Measurements from ENCODE around the gene CARD19.

CARD19 gene

DNA sequence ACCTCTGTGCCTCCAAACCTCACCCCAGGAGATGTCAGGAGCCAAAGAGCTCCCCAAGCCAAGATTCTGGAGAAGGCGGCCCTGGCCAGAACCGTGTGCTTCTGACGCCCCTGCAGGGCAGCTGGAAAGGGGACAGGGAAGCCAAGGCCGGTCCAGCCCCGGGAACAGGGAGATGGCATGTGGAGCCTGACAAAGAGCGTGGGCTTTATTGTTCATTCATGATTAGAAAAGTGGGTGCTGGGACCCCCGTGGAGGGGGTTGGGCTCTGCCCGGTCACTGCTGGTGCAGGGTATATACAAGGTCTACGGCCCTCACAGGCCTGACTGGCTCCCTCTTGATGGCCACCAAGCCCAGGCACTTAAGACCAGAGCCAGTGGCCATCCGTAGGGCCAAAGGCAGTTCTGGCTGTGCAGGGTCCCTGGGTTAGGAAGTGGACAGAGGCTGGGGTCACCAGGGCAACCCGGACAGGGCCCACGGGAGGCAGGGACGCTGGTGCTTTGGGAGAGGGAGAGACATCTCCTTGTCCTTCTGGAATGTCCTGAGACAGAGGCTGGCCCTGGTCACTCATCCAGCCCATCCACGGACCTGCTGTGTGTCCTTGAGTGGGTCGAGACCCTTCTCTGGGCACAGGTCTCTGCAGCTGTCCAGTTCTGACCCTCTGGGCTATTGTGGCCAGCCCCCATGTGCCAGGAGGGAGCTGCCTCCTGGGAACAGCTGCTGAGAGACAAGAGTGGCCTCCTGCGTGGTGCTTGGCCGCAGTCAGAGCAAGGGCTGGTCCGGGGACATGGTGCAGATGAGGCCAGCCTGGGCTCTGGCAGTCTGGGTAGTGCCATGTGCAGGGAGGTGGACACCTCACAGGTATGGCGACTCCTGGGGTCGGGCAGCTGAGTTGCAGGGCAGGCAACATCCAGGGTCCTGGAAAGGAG lies 25.6 kb downstream of the CARD19 start:
- DNase-seq (ENCODE audit: low spot score): no peak

DNA sequence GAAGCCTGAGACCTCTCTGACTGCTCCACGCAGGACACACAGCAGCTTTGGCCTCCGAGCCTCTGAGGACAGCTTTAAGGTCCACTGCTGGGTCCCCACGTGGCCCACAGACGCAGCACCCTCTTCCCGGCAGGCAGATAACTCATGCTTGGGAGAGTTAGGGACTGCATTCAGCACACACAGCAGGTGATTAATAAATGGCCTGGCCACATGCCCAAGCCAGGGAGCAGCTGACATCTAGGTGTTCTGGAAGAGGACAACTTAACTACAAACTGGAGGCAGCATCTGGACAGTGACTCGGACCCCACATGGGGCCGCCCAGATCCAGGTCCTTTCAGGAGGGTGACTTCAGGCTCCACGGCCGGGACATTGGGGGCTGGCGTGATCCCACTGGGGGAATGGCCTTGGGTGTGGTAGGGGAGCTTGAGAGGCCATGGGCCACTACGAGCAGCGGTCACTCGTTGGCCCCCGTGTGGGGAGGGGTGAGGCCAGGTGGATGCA lies 26.8 kb downstream of the CARD19 start:
- DNase-seq (ENCODE audit: low spot score): no peak

DNA sequence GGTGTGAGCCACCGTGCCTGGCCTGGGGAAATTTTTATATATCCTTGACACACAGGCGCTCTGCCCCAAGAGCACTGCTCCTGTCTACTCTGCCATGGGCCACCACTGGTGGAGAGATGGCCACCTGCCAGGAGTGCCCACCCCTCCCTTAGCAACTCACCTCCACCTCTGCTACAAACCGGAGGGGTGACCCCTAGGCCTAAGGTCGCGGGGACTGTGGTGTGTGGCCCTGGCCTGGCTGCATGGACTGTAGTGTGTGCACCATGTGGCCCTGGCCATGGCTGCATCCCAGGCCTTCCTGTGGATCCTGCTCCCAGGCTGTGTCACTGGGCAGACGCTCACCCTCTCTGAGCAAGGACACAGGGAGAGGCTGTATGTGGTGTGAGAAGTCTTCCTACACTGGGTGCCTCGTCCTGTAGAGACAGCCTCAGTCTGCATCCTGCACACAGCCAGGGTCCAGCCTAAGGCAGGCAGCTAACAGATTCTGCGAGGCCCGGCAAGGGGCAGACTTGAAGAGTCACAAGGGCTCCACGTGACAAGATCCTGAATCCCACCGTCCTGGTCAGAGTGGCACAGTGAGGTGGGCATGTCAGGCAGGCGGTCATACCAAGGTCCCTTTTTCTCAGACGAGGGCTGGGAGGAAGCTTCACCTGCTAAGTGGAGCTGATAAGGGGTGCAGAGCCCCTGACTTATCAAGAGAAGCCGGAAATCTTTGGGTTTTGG lies 27.7 kb downstream of the CARD19 start:
- DNase-seq (ENCODE audit: low spot score): no peak

DNA sequence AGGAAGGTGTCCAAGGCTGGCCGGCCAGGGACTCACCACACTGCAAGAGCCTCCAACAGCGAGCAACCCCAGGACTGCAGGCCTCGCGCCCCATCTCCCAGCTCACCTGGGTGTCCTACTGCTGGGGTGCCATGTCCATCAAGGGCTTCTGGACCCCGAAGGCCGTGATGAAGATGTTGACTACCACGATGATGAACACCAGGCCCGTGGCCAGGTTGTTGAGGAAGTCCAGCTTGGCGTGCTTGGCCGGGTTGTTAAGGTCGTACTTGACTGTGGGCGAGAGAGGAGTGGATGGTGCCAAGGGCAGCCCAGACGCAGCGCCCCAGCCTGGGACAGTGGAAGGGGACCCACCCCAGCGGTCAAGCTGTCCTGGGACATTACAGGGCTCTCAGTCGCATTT lies 28.8 kb downstream of the CARD19 start:
- DNase-seq (ENCODE audit: low spot score): no peak

- no peak for DNase-seq (ENCODE audit: low spot score)
These were observed 29.4 kb downstream of the CARD19 start for GRCh38 chr9:93125331-93125894.

- DNase-seq (ENCODE audit: low spot score): no peak
These were observed 30.2 kb downstream of the CARD19 start for GRCh38 chr9:93126151-93126781.

DNA sequence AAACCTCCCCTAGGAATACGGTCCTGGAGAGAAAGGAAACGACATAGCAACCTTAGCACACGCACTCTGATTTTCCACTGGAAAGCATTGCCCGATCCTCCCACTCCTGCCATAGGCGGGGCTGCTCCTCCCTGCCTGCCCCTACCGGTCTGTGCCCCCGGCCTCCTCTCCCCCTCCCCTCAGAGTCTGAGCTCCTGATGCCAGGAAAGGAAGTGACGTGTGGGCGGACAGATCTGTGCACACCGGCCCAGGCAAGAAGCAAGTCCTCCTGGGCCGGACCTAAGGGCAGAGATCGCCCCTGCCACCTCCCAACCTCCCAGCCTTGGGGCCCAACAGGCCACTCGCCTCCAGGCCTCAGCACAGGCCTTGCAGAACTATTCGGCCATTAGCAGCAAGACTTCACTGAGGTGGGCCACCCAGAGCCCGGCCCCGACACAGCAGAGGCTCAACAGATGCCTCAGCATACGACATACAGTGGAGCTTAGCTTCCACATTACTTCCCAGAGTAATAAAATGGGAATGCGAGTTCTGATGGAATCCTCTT lies 30.9 kb downstream of the CARD19 start:
- DNase-seq (ENCODE audit: low spot score): no peak

DNA sequence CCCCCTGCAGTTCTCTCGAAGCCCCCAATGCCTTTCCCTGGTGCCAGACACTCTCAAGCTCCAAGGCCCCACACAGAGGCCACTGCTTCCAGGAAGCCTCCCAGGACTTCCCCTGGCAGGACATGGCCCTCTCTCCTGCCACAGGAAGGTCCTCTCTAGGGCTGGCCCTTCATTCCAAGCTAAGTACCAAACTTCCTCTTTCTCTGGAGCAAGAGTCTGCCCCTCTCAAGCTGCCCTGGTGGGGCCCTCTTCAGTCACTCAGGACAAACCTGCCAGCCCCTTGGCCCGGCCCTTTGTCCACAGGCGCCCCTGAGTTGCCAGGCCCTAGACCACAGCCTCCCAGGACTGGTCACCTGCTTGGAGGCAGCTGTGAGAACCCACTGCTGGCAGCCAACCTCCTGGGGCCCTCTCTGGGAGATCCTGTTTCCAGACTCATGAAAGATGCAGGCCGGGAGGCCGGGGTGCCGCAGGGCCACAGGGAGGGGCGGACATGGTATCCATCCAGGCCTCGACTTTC lies 31.4 kb downstream of the CARD19 start:
- no peak for DNase-seq (ENCODE audit: low spot score)

DNA sequence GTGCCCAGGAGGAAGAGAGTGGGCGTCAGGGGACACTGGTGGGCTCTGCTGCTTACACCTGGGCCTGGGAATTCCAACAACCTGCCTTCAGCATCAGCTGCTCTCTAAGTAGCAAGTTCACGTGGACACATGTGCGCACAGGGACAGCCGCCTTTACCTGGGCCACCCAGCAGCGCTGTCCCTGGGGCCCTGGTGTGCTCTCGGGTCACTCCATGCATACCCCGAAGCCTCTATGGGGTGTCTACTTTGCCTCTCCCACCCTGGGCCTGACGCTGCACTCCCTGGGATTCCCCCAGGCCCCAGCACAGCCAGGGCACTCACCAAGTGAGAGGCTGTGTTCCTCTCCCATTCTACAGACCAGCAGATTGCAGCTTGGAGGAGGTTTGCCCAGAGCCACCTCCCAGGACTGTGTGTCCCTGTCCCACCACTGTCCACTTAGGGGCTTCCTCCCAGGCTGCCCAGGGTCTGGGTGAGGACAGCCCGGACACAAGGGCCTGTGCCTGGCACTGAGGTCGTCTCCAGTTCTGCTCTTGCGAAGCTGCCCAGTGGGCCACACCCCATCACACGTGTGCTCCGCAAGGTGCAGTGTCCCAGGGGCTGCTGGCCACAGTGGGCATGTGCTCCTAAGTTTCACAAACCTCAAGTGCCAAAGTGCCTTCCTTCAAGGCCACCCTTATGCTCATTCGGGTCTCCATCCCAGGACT lies 32.1 kb downstream of the CARD19 start:
- DNase-seq (ENCODE audit: low spot score): no peak

DNA sequence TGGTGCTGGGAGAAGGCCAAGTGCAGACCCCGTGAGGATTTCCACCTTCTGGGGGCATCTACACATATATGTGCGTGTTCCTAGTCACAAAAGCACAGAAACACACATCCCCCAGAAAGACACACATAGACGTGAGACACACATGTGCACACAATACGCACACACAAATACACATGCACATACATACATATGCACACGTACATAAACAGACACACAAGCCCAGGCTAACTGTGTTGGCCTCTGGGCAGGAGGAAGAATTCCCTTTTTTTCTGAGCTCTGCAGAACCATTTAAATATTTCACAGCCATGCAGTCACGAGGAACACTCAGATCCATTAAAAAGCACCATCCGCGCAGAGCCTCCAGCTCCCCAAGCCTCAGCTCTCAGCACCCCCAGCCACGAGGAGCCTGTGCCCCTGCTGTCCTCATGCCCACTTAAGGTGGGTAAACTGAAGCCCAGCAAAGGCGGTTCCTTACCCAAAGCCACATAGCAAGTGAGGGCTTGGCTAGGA lies 32.8 kb downstream of the CARD19 start:
- DNase-seq (ENCODE audit: low spot score): no peak

- no peak for DNase-seq (ENCODE audit: low spot score)
These were observed 33.3 kb downstream of the CARD19 start for GRCh38 chr9:93129286-93129685.

DNA sequence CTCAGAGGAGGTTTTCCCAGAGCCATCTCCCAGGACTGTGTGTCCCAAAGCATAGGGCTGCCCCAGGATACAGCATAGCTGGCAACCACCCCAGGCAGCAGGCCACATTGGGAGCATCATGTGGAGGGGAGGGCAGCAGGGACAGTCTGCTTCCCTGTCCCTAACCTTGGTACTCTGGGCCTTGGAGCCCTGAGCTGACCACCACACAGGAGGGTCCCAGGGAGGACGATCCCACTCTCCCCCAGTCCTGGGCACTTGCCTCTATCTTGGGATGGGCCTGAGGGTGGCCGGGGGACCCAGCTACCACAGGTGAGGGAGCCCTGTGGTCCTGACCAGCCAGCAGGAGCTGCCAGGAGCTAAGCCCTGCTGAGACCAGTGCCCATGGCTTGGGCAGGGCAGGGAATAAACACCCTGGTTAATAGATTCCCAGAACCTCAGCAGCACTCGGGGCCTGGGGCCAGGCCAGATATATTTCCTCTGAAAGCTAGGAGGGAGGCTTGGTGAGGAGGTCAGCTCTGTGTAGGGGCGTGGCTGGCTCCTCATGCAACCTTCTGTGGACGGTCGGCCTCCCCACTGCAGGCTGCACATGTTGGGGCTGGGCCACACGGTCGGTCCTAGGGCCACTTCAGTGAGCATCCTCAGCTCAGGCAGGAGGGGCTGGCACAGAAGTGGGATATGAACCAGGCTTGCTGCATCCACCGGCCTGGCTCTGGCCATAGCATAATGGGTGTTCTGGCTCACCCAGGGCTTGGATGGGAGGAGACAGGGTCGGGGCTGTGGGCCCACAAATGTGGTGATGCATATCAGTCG lies 33.9 kb downstream of the CARD19 start:
- DNase-seq (ENCODE audit: low spot score): no peak

DNA sequence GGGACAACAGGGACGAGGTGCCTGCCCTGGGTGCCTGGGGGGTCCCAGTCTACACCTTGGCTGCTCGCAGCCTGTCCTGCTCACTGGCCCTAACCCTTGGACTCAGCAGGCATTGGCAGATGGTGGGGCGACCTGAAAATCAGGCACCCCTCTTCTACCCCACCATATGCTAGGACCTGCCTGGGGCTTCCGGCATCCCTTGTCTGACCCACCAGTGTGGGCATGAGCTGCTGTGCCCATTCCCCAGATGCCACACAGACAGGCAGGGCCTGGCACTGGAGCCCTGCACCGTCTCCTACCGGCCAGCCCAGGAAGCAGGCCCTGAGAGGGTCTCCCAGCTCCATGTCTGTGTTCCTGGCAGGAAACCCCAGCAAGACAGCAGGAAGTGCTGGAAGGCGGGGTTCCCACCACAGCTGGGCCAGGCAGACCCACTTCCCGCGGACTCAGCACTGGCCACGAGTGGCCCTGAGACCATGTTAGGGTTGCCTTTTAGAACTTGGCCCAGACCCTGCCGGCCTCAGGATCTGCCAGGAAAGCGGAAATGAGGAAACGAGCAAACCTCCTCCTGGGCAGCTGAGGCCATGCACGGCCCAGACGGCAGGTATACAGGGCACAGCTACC lies 35.0 kb downstream of the CARD19 start:
- DNase-seq (ENCODE audit: low spot score): no peak

- no peak for DNase-seq (ENCODE audit: low spot score)
These were observed 35.7 kb downstream of the CARD19 start for GRCh38 chr9:93131599-93132286.

DNA sequence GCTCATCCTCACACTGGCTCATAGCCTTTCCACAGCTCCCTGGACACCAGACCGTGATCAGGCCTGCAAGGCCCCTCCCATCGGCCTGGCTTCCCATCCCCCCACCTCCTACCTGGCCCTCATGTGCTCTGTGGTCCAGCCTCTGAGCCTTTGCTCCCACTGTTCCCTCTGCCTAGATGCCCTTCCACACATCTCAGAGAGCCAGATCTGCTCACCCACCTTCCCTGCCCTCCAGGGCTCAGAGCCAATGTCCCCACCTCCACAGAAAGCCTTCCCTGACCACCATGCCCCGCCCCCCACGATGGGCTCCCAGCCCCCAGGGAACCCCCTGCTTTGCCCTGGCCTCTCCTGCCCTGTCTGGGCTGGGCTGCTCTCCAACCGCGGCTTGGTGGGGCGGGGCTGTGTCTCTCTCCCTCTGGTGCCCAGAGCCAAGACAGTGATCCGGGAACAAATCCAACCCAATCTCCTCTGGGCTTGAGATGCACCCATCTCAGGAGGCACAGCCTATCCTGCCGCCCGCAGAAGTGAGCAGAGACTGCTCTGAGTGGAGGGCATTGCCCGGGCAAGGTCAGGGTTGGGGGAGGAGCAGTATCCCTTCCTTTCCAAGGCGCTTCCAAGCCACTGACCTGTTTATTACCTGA lies 36.4 kb downstream of the CARD19 start:
- peak; percentile 14 for DNase-seq (ENCODE audit: low spot score)

DNA sequence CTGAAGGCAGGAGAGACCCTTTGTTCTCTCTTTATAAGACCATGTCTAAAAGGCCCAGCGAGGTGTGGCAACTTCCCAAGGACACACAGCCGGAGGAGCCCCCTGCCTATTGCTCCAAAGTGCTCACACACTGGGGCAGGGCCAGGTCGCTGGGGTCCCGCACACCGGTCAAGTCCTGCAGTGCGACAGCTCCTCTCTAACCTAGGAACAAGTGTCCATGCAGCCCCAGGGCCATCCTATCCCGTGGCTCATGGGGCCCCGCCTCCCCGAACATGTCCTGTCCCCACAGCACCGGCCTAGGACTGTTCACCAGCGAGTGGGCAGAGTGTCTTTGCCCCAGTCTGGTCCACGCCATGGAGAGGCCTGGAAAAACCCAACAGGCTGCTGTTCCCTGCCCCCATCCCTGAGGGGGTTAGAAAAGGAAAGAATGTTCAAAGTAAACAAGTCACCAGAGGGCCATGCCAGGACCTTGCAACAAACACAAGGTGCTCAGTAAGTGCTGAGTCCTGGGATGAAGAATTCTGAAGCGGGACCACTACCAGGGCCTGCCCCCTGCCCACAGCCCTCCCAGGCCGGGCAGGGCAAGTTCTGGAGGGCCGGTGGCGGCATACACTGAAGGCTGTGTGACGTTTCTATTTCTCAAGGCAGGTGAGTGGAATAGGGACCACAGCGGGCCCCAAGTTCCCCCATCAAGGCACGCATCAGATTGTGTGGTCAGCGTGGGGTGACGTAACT lies 37.1 kb downstream of the CARD19 start:
- no peak for DNase-seq (ENCODE audit: low spot score)

DNA sequence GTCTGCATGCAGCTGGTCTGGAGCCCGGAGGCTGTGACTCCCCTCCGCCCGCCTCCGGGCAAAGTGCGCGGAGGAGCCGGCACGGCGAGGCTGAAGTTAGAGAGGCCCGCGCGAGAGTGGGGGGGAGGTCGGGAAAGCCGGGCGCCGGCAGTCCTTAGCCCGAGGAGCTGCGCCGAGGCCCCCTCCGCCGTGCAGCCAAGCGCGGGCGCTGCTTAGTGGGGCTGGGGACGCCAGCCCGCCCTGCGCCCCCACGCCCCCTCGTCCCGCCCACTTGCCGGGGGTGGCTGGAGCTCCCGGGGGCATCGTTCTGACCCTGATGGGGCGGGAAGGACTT lies 37.6 kb downstream of the CARD19 start:
- peak; percentile 59 for DNase-seq (ENCODE audit: low spot score)

Measured in LoVo (cell line).